Erythroblast (primary cell): Measurements from ENCODE around the gene NR4A3.

Source experiments
- GATA1 ChIP-seq: IDR thresholded peaks from 2 replicates; pipeline ENCODE4 v1.6.1; 2011; ENCODE audit warnings: low read depth, mild to moderate bottlenecking, control low read depth, low read length, moderate library complexity
- POLR2A ChIP-seq: IDR thresholded peaks from 2 replicates; pipeline ENCODE4 v1.6.1; 2011; ENCODE audit warnings: mild to moderate bottlenecking, low read length

- no peak for TF ChIP-seq POLR2A
- TF ChIP-seq GATA1, result no peak
These were observed 42.4 kb upstream of the NR4A3 start for GRCh38 chr9:99779277-99779676.
